GM12878 (cell line): ENCODE measurements around the gene PRRC2B. TPM values are rescaled to one million over a fixed set of nuclear protein-coding genes. Genes with fewer than 3 reads are reported as not detected.

ENCODE experiments used
- ATAC-seq: fragments of 200-7000 bp; cut with Tn5 transposase; 3 replicates; pipeline ENCODE4 v1.9.1; 2020; ENCODE audit warnings: mild to moderate bottlenecking, moderate library complexity
- BruUV-seq: library from RNA; stranded (reverse); fragments of 400-500 nt; replicated peaks from 2 replicates; lab custom pipeline; 2021; lab: Mats Ljungman, UMichigan
- CTCF ChIA-PET: fragments of 300-600 bp; sonication (Branson Sonifier 250); formaldehyde crosslinking; extraction: SDS; loops from one replicate; lab custom pipeline; 2021; ENCODE audit warnings: inconsistent platforms; lab: Yijun Ruan, JAX
- POLR2A ChIA-PET: fragments of 350-600 bp; formaldehyde crosslinking; extraction: SDS; loops from one replicate; lab custom pipeline; 2021; ENCODE audit warnings: inconsistent platforms; lab: Charles Lee
- RAD21 ChIA-PET: fragments of 300-600 bp; sonication (Branson Sonifier 250); formaldehyde crosslinking; loops from one replicate; lab custom pipeline; 2023; ENCODE audit warnings: antibody characterized with exemption; ENCODE audit not compliant: unreplicated experiment; lab: Charles Lee
- SMC1A ChIA-PET: fragments of 300-600 bp; sonication (Branson Sonifier 250); formaldehyde crosslinking; loops from one replicate; lab custom pipeline; 2023; ENCODE audit not compliant: unreplicated experiment, uncharacterized antibody; lab: Charles Lee
- DNase-seq: peaks from one replicate; pipeline ENCODE4 v3.0.0-alpha.2; 2011; ENCODE audit warnings: low read depth, low spot score
- FAIRE-seq: peaks from 3 replicates; lab custom pipeline; 2011; peaks lifted over from hg19 to GRCh38; lab: Jason Lieb, UNC
- H2AFZ ChIP-seq: 2 replicates; pipeline ENCODE4 v1.6.0; 2011; ENCODE audit warnings: low read depth, low read length, control low read depth; ENCODE audit not compliant: control insufficient read depth
- H3K27ac ChIP-seq: 2 replicates; pipeline ENCODE4 v1.5.1; 2011; ENCODE audit warnings: control low read depth; ENCODE audit not compliant: control insufficient read depth, insufficient read depth
- H3K27me3 ChIP-seq, 2 experiments: replicated peaks in 1 of 2; 2 replicates each; pipeline versions ENCODE4 v1.6.0 to v1.6.1; 2011; ENCODE audit warnings: low read length in 1 of 2; ENCODE audit not compliant: control insufficient read depth in 2 of 2, insufficient read depth in 2 of 2
- H3K36me3 ChIP-seq, 2 experiments: 2 replicates each; pipeline ENCODE4 v1.5.1; 2011; ENCODE audit warnings: low read length in 1 of 2; ENCODE audit not compliant: control insufficient read depth in 2 of 2, insufficient read depth in 2 of 2
- H3K4me1 ChIP-seq: 2 replicates; pipeline ENCODE4 v1.6.1; 2011; ENCODE audit warnings: mild to moderate bottlenecking, low read length, moderate library complexity, mixed read lengths; ENCODE audit not compliant: control insufficient read depth, insufficient read depth
- H3K4me2 ChIP-seq: 2 replicates; pipeline ENCODE4 v1.6.0; 2011; ENCODE audit warnings: control low read depth; ENCODE audit not compliant: control insufficient read depth, insufficient read depth
- H3K4me3 ChIP-seq: fragments of 200-600 bp; sonication (generic); 2 replicates; pipeline ENCODE4 v1.5.1; 2016
- H3K79me2 ChIP-seq: 2 replicates; pipeline ENCODE4 v1.6.0; 2011; ENCODE audit warnings: low read length; ENCODE audit not compliant: control insufficient read depth, insufficient read depth
- H3K9ac ChIP-seq: 2 replicates; pipeline ENCODE4 v1.8.0; 2011; ENCODE audit warnings: low read length, control low read depth, mixed read lengths; ENCODE audit not compliant: control insufficient read depth, insufficient read depth
- H3K9me3 ChIP-seq: replicated peaks from 3 replicates; pipeline ENCODE4 v1.5.1; 2011; ENCODE audit warnings: mild to moderate bottlenecking, low read length; ENCODE audit not compliant: control insufficient read depth, insufficient read depth
- H4K20me1 ChIP-seq: 2 replicates; pipeline ENCODE4 v1.6.0; 2011; ENCODE audit not compliant: control insufficient read depth, insufficient read depth
- ATF2 ChIP-seq: IDR thresholded peaks from 2 replicates; pipeline ENCODE4 v1.6.1; 2012; ENCODE audit warnings: low read length, inconsistent platforms
- ETV6 ChIP-seq, 2 experiments: fragments of 450-650 bp in 1 of 2; IDR thresholded peaks in 1 of 2; conservative IDR thresholded peaks in 1 of 2; 2 replicates each; pipeline ENCODE4 v1.6.1; 2014; ENCODE audit warnings: antibody characterized with exemption in 1 of 2, borderline replicate concordance in 1 of 2, low read depth in 1 of 2, mild to moderate bottlenecking in 1 of 2, moderate library complexity in 1 of 2
- EZH2 ChIP-seq: IDR thresholded peaks from 2 replicates; pipeline ENCODE4 v1.6.1; 2012; ENCODE audit warnings: low read depth, mild to moderate bottlenecking, control low read depth, inconsistent platforms, low read length, borderline replicate concordance; ENCODE audit not compliant: control insufficient read depth
- NR2C1 ChIP-seq: fragments of 450-650 bp; IDR thresholded peaks from 2 replicates; pipeline ENCODE4 v1.6.1; 2017; ENCODE audit warnings: antibody characterized with exemption, mild to moderate bottlenecking, moderate library complexity
- PBX3 ChIP-seq: IDR thresholded peaks from 2 replicates; pipeline ENCODE4 v1.6.1; 2011; ENCODE audit warnings: mild to moderate bottlenecking, low read depth, low read length, moderate library complexity; ENCODE audit not compliant: insufficient replicate concordance
- SMC3 ChIP-seq: IDR thresholded peaks from 2 replicates; pipeline ENCODE4 v1.6.1; 2011; ENCODE audit warnings: low read length, improper control_type of control experiment, borderline replicate concordance
- TCF3 ChIP-seq: IDR thresholded peaks from 2 replicates; pipeline ENCODE4 v1.6.1; 2012; ENCODE audit warnings: low read depth, mild to moderate bottlenecking, low read length, borderline replicate concordance; ENCODE audit not compliant: insufficient read depth
- WRNIP1 ChIP-seq: IDR thresholded peaks from 2 replicates; pipeline ENCODE4 v1.6.1; 2011; ENCODE audit warnings: low read depth, low read length, improper control_type of control experiment, borderline replicate concordance
- YBX1 ChIP-seq: fragments of 450-650 bp; IDR thresholded peaks from 2 replicates; pipeline ENCODE4 v1.6.1; 2016; ENCODE audit warnings: antibody characterized with exemption
- ZZZ3 ChIP-seq: IDR thresholded peaks from 2 replicates; pipeline ENCODE4 v1.6.1; 2011; ENCODE audit warnings: low read depth; ENCODE audit not compliant: control insufficient read depth, insufficient read length
- WGBS: methylation state at CpG from one replicate; pipeline ENCODE4 v1.1.6; 2016; ENCODE audit warnings: low lambda C conversion rate; ENCODE audit not compliant: insufficient replicate concordance, insufficient coverage; ENCODE audit errors: missing lambda C conversion rate; 5-methylcytosine and 5-hydroxymethylcytosine counted together
- in situ Hi-C: fragments of 300-500 bp; cut with MboI; formaldehyde crosslinking; loops from 9 replicates; pipeline ENCODE4 v1.14.3; 2018; ENCODE audit warnings: mixed read lengths
- intact Hi-C: fragments of 100-400 bp; cut with micrococcal nuclease; formaldehyde crosslinking; loops from one replicate; pipeline ENCODE4 v1.14.2; 2022; ENCODE audit not compliant: unreplicated experiment
- polyA plus RNA-seq, 11 experiments: library from polyadenylated mRNA; depleted of rRNA in 4 of 11; unstranded in 6 of 11; stranded (reverse) in 5 of 11; fragments of >200 nt; fragmentation: Nextera tagmentation in 4 of 11; fragmentation: Illumina TruSeq in 1 of 11; extraction: Ambion mirVana in 4 of 11; extraction: Trizol in 1 of 11; gene quantifications; 1 replicate in 1 of 11; 2 replicates in 10 of 11; pipeline versions ENCODE4 v1.2.1 to v1.2.3, GENCODE V29; 2011 to 2016; ENCODE audit warnings: inconsistent platforms in 2 of 11, missing spikeins in 2 of 11, low read depth in 1 of 11
- total RNA-seq, 4 experiments: library from RNA; depleted of rRNA in 3 of 4; stranded (reverse); fragments of >200 nt in 3 of 4; fragmentation: Illumina TruSeq in 1 of 4; extraction: Trizol in 1 of 4; gene quantifications; 2 replicates each; pipeline versions ENCODE4 v1.2.1 to v1.2.3, GENCODE V29; 2013 to 2021

Gene PRRC2B
- total and polyA plus RNA-seq, 10 of the 15 experiments (the other 5 are each of a cell fraction or from before 2014, with no cell fraction given): 0.84 to 155 (median 28.7) TPM

GRCh38 chr9:131447600-131447999, 53.7 kb downstream of the PRRC2B start:
- H2AFZ ChIP-seq: no peak overlapping the region
- H3K4me3 ChIP-seq: no peak overlapping the region
- no peak for FAIRE-seq
- no peak for DNase-seq
- H3K27ac ChIP-seq: no peak overlapping the region
- ChIA-PET SMC1A (interaction anchor here (0.6 to 0.7 kb wide), 2 partner anchors 74 to 741 kb away, joined by 3 read pairs; no protein-coding TSS in a partner anchor), RAD21 (interaction anchor here (1.3 kb wide), 1 partner anchor 31 kb away, joined by 3 read pairs; no protein-coding TSS in a partner anchor), POLR2A (no interaction called here), CTCF (interaction anchor here (0.9 kb wide), 1 partner anchor 233 kb away, joined by 3 read pairs; no protein-coding TSS in a partner anchor)
- intact Hi-C loops (no loop called here), in situ Hi-C loops (no loop called here)
- no peaks in the 10 kb centered on the region for H3K4me1 ChIP-seq
- peaks cover 26 to 43% of the 10 kb centered on the region in 2 experiments for H3K36me3 ChIP-seq
- WGBS: 94% methylated on average over 14 of the region's 14 CpGs
- ATAC-seq: no peak
- H3K4me2 ChIP-seq: no peak overlapping the region
- no peaks in the 10 kb centered on the region for H3K79me2 ChIP-seq
- no peaks in the 10 kb centered on the region for H3K9me3 ChIP-seq
- no peak overlapping the region for H3K9ac ChIP-seq
- no peaks in the 10 kb centered on the region for H4K20me1 ChIP-seq
- H3K27me3 ChIP-seq: no peaks in the 10 kb centered on the region
- TF ChIP-seq SMC3 (no peak), NR2C1 (no peak), TCF3 (no peak), YBX1 (no peak), ETV6 (conservative IDR thresholded peaks at IDR 0.05 in 1 of 2, IDR thresholded peaks at IDR 0.05 in 1 of 2; ENCODE audit: borderline replicate concordance in 1 of 2, low read depth in 1 of 2) (no peak), ATF2 (no peak), WRNIP1 (no peak), EZH2 (no peak), ZZZ3 (no peak), PBX3 (no peak)
- TSS peak; percentile 10 for BruUV-seq
